ENCODE data around the gene PLTP.
"Not testable (repeated sequence)": the region's sequence is repeated elsewhere in the genome, so short reads cannot be mapped to it uniquely, and the experiment has no call there.

PLTP gene

DNA sequence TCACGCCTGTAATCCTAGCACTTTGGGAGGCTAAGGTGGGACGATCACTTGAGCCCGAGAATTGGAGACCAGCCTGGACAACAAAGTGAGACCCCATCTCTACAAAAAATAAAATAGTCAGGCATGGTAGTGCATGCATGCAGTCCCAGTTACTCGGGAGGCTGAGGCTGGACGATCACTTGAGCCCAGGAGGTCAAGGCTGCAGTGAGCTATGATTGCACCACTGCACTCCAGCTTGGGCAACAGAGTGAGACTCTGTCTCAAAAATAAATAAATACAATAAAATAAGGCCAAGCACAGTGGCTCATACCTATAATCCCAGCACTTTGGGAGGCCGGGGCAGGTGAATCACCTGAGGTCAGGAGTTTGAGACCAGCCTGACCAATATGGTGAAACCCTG, 10.6 kb downstream of the PLTP start:
- not testable (repeated sequence) for DNase-seq (ENCODE audit: low read depth in 4 of 4, low spot score in 1 of 4)

DNA sequence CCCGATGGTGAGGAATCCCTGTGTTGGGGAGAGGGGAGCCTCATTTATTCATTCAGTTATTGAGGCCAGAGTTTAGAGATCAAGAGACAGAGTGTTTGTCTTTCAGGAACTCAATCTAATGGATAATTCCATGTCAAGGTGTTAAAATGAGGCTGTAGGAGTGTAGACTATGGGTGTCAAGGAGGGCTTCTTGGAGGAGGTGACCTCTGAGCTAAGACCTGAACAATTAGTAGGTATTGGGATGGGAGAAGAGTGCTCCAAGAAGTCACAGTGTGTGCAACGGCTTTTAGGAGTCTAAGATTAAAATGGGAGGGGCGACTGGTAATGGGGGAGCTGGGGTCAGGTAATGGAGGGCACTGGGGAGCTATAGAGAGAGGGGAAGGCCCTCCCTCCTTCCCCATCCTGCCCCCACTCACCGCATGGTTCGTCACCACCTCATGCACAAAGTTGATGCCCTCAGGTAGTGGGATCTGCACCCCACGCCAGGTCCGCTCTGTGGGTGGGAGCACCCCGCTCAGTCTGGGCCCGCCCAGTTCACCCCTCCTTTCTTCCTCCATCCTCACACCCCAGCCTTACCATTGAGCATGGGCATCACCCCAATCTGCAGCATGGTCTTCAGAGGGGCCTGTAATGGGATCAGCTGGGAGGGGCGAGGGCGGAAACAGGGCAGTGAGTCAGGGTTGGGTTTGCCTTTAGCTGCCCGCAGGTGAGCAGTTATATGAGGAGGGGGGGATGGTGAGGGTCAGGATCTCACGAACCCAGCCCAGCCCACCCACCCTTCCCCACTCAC, 12.7 kb downstream of the PLTP start:
- no peak for DNase-seq (ENCODE audit: low read depth in 4 of 4, low spot score in 1 of 4)

DNA sequence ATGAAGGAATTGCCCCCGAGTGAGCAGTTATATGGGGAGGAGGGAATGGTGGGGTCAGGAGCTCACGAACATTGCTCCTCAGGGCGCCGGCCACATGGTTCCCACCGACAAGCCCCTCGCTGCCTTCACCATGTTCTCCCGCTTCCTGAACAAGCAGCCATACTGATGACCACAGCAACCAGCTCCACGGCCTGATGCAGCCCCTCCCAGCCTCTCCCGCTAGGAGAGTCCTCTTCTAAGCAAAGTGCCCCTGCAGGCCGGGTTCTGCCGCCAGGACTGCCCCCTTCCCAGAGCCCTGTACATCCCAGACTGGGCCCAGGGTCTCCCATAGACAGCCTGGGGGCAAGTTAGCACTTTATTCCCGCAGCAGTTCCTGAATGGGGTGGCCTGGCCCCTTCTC, 13.7 kb downstream of the PLTP start:
- DNase-seq (ENCODE audit: low read depth in 4 of 4, low spot score in 1 of 4) = no peak

DNA sequence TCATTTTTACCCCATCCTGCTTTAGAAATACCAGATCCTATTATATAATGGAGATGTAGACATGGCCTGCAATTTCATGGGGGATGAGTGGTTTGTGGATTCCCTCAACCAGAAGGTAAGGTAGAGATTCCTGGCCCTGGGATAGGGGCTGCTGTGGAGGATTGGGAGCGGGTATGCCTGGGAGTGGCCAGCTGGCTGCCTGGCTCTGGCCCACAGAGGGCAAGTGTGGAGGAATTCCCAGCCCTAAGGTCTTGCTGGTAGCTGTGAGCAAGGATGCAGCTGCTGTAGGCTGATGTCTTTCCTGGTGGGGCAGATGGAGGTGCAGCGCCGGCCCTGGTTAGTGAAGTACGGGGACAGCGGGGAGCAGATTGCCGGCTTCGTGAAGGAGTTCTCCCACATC, 14.3 kb downstream of the PLTP start:
- DNase-seq (ENCODE audit: low read depth in 4 of 4, low spot score in 1 of 4) = no peak

DNA sequence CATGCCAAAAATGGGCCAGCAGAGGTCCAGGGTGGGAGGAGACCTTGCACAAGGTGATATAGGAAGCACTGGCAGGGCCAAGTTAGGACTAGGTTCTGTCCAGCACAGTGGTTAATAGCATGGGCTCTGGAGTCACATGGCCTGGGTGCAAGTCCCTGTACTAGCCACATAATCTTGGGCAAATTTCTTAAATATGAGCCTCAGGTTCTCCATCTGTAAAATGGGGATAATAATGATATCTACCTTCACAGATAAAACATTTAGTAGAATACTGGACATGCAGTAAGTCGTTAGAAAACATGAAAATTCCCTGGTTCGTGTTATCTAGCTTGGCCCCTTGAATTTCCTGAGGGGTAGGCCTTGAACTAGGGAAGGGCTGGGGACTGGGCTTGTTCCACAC, 14.7 kb downstream of the PLTP start:
- DNase-seq (ENCODE audit: low read depth in 4 of 4, low spot score in 1 of 4) = no peak

DNA sequence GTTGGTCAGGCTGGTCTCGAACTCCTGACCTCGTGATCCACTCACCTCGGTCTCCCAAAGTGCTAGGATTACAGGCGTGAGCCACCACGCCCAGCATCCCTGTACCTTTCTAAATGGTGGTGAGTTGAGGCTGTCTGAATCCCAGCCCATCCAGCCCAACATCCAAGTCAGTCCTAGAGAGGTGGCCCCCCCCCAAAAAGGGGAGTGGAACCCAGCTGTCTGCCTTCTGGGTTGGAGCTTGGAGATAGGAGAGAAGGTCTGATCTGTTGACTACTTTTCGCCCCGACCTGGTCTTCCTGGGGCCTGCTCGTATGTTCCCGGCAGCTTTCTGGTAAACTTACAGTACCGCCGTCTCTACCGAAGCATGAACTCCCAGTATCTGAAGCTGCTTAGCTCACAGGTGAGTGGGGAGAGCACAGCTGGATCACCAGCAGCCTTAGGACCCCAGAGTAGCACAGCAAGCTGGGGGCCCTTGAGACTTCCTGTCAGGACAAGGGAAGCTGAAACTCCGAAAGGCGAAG, 15.3 kb downstream of the PLTP start:
- no peak for DNase-seq (ENCODE audit: low read depth in 4 of 4, low spot score in 1 of 4)

DNA sequence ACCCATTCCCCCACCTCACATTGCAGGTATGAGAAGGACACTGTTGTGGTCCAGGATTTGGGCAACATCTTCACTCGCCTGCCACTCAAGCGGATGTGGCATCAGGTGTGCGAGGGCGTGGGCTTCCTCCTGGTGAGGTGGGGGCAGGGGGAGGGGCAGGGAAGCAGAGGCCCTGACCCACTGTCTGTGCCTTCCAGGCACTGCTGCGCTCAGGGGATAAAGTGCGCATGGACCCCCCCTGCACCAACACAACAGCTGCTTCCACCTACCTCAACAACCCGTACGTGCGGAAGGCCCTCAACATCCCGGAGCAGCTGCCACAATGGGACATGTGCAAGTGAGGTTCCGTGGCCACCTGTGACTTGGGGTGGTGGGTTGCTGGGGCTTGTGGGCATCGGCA, 17.2 kb downstream of the PLTP start:
- no peak for DNase-seq (ENCODE audit: low read depth in 4 of 4, low spot score in 1 of 4)

DNA sequence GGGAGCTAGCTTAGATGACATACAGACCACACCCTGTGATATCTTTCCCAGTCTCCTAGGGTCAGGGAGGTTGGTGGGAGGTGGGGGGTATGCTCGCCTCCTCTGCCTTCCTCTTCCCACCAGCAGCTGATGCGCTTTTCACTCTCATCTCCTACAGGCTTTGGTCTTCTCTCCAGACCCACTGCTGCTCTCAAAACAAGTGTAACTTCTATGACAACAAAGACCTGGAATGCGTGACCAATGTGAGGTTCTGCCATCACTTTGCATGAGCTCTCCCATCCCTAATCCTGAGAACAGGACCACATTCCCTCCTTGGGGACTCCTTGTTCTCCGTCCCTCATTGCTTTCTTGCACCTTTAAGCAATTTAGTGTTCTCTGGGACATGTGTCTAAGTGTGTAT, 18.1 kb downstream of the PLTP start:
- no peak for DNase-seq (ENCODE audit: low read depth in 4 of 4, low spot score in 1 of 4)

DNA sequence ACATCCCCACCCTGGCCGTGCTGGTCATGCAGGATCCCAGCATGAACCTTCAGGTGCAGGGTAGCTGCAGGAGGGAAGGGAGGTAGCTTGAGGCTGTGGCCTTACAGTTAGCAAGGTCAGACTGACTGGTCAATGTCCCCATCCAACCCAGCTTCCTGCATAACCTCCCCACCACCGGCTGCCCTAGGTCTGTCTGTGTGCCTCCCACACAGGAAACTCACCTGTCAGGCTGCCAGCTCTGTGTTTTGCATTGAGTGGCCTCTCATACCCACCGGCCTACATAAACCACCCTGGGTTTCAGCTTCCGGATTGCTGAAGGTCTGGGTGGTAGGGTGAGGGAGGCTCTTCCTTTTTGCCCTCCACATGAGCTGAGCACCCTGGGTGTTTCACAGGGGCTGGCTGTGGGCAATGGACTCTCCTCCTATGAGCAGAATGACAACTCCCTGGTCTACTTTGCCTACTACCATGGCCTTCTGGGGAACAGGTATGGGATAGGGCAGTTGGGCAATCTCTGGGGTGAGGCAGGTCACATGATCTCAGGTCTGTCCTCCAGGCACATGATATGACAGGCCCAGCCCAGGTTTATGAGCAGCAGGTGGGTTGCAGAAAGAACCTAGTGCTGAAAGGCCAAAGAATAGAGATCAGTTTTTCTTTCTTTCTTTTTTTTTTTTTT, 19.0 kb downstream of the PLTP start:
- DNase-seq (ENCODE audit: low read depth in 4 of 4, low spot score in 1 of 4) = no peak

DNA sequence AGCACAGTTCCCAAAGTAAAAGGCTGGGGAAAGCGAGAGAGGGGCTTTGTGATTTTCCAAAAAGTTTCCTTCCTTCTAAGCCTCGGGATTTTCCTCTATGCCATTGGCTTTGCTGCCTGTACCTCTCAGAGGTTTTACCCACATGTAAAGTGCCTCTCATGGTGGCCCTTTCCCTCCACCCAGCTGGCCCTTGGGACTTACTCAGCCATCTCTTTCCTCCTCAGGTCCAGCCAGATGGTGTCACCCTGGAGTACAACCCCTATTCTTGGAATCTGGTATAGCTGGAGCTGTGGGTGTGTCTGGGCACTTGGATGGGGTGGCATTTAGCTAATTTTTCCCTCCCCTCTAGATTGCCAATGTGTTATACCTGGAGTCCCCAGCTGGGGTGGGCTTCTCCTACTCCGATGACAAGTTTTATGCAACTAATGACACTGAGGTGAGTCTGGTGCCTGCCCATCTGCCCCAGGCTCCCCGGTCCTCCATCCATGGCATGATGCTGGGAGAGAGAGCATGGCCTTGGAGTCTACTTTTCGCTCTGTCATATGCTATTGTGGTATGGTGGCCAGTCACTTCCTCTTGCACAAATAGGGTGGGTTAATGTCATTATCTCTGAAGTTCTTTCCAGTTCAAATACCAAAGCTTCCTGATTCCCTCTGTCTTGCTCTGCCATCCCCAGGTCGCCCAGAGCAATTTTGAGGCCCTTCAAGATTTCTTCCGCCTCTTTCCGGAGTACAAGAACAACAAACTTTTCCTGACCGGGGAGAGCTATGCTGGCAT, 19.7 kb downstream of the PLTP start:
- no peak for DNase-seq (ENCODE audit: low read depth in 4 of 4, low spot score in 1 of 4)

DNA sequence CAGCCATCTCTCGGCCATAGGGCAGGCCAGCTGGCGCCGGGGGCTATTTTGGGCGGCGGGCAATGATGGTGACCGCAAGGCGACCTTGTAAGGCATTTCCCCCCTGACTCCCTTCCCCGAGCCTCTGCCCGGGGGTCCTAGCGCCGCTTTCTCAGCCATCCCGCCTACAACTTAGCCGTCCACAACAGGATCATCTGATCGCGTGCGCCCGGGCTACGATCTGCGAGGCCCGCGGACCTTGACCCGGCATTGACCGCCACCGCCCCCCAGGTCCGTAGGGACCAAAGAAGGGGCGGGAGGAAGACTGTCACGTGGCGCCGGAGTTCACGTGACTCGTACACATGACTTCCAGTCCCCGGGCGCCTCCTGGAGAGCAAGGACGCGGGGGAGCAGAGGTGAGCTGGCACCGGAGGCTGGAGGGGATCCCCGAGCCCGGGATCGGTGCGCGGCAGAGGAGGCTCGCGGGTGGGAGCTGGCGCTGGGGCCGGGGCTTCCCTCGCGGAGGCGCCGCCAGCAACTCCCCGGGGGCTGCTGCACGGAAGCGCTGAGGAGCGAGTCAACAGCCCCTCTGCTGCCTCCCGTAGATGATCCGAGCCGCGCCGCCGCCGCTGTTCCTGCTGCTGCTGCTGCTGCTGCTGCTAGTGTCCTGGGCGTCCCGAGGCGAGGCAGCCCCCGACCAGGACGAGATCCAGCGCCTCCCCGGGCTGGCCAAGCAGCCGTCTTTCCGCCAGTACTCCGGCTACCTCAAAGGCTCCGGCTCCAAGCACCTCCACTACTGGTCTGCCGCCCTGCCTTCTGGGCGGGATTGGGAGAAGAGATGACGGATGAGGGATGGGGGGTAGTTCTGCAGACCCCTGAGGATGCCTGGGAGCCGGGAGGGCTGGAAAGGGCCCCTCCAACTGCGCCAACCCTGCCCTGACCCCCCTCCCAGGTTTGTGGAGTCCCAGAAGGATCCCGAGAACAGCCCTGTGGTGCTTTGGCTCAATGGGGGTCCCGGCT, 20.7 kb downstream of the PLTP start, which contains the start of the genes CTSA and NEURL2:
CTSA (plus strand) TSS at position 351 of the 999 bp plus-strand sequence; CDS start at position 585, 234 bp downstream.
NEURL2 (minus strand) TSS at position 224 of the 999 bp plus-strand sequence; CDS start at position 7, 217 bp downstream.
- peak; percentile 69 to 78 (median 75) for DNase-seq (ENCODE audit: low read depth in 4 of 4, low spot score in 1 of 4)

DNA sequence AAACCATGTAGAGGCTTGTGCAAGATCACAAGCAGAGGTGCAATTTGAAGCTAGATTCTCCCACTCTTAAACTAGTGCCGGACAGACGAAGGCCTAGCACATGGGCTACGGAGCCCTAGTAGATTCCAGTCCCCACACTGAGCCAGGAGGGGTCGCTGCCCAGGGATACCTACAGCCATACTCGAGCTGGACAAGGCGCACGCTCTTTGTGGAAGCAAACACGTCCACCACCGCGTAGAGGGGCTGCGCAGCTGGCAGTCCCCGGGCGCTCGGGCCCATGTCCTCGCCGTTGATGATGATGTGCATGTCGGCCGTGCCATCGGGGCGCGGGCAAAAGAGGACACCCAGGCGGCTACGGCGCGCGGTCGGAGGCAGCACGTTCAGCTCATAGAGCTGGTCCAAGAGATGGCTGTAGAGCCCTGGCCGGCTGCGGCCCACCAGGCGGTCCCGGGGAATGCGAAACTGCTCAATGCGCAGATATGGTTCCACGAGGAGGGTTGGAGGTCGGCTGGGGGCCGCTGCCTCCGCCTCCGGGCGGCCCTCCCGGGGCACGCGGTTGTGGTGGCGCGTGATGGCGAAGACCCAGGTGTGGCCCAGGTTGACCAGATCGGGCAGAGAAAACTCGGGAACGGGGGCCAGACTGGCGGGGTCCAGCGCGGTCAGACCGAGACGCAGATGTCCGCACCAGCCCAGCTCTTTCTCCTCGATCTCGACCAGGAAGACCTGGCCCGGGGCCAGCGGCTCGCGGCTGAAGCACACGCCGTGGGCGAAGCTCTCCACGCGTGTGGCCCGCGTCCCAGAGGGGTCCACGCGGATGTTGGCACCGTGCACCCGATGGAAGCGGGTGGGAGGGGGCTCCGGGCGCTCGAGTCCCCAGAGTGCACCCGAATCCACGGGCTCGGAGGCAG, 21.6 kb downstream of the PLTP start:
- DNase-seq (ENCODE audit: low read depth in 4 of 4, low spot score in 1 of 4) = no peak

DNA sequence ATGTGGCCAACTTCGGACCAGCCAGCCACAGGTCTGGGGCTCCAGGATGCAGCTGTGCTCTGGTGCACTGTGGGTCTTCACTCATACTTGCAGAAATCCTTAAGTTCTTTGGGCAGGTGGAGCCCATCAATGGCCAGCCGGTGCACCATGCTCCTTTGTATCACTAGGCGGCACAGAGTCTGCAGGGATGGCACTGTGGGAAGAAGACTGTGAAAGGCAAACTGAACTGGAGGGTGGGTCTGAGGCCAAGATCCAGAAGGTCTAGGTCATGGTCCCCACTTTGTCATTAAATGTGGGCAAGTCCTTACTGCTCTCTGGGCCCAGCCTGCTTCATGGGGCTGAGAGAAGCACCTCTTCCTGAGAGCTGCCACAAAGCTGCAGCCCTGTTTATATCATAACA, 23.3 kb downstream of the PLTP start:
- DNase-seq (ENCODE audit: low read depth in 4 of 4, low spot score in 1 of 4) = no peak

DNA sequence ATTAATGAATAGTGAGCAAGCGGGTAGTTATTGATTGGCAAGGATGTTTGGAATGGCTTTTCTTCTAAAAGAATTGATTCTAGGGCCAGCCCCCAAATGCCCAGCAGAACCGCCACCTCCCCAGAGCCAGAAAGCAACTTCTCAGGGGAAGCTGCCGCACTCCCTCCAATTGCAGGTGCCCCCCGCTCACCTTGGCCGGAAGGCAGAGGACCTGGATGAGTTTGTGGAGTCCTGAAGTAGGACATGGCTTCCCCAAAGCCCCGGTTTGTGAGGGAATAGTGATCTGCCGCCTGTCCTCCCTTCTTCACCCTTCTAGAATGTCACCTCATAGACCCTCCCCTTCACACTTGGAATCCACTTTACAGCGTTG, 24.6 kb downstream of the PLTP start, which contains the start of gene SPATA25:
SPATA25 (minus strand) TSS at position 277 of the 370 bp plus-strand sequence; CDS start at position 245, 32 bp downstream.
- DNase-seq (ENCODE audit: low read depth in 4 of 4, low spot score in 1 of 4) = no peak

DNA sequence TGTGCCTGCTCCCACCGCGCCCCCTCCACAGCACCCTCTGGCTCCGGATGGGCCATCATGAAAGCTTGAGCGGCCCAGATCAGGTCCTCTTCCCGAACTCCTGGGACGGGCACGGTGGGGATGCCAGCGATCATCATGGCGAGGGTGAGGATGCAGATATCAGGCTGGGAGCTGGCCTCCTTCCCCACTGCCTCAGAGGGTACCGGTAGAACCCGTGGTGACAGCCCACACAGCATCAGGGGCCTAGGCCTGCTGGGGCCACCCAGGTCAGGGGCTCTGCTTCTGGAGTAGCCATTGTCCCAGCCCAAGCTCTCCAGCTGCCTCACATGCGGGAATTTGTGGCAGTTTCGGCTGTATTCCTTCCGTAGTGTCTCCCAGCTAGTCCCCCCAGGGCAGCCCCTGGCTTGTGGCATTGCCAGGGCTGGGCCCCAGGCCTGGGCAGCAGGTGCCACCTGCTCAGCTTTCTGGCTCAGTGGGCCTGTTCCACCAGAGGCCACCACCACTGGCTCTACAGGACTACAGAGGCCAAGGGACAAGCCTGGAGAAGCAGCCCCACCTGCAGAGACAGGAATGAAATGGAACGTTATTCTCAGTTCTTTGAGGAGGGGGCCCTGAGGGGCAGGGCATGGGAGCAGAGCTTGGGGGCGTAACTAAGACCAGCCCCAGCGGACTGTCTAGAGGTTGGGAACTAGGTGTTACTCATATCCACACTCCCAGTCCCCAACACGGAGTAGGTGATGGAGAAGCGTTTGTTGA, 25.2 kb downstream of the PLTP start:
- no peak for DNase-seq (ENCODE audit: low read depth in 4 of 4, low spot score in 1 of 4)

DNA sequence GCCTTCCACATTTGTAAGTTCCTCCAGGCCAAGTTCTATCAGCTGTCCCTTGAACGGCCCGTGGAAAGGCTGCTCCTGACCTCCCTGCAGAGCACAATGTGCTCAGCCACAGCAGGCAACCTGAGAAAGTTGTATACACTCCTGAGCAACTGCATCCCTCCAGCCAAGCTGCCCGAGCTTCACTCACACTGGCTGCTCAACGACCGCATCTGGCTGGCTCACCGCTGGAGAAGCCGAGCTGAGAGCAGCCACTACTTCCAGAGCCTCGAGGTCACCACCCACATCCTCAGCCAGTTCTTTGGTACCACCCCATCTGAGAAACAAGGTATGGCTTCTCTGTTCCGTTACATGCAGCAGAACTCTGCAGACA, 28.9 kb downstream of the PLTP start:
- DNase-seq (ENCODE audit: low read depth in 4 of 4, low spot score in 1 of 4) = no peak

DNA sequence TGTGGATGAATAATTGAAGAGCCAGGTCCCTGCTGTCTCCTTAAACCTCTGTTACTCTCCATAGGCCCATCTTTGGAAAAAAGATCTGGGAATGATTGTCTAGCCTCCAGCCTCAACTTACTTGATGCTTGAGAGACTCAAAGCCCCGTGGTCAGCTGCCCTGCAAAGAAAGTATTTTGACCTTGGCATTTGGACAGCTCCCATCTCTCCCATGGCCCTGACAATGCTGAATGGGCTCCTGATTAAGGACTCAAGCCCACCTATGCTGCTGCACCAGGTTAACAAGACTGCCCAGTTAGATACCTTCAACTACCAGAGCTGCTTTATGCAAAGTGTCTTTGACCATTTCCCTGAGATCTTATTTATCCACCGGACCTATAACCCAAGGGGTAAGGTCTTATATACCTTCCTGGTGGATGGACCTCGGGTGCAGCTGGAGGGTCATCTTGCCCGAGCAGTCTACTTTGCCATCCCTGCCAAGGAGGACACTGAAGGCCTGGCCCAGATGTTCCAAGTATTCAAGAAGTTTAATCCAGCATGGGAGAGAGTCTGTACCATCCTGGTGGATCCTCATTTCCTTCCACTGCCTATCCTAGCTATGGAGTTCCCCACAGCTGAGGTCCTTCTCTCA, 29.4 kb downstream of the PLTP start:
- DNase-seq (ENCODE audit: low read depth in 4 of 4, low spot score in 1 of 4) = no peak
